ENCODE measurements around the gene MBIP. TPM values are rescaled to one million over a fixed set of nuclear protein-coding genes. Genes with fewer than 3 reads are reported as not detected.

Gene MBIP
- total RNA-seq, 4 donors from 2014 or later: 15.9 to 29.9 (median 18.6) TPM

- WGBS, 2 donors (ENCODE audit: low coverage in 1 of 2): 76 to 79% methylated on average over 3 of the region's 3 CpGs
- Histone ChIP-seq H3K36me3 (no peaks in the 10 kb centered on the region), H3K4me3 (no peak overlapping the region), H3K27ac (no peak overlapping the region), H3K9me3 (peaks cover 0 to 13% (median 0%) of the 10 kb centered on the region in 3 donors), H3K4me1 (peaks cover 0 to 5% (median 0%) of the 10 kb centered on the region in 3 donors), H3K27me3 (peaks cover 26% of the 10 kb centered on the region)
- TF ChIP-seq POLR2A (IDR thresholded peaks at IDR 0.05) (no peak), POLR2AphosphoS5 (IDR thresholded peaks at IDR 0.05) (no peak), EP300 (IDR thresholded peaks at IDR 0.05) (no peak)
- TF ChIP-seq, protein P1, sequence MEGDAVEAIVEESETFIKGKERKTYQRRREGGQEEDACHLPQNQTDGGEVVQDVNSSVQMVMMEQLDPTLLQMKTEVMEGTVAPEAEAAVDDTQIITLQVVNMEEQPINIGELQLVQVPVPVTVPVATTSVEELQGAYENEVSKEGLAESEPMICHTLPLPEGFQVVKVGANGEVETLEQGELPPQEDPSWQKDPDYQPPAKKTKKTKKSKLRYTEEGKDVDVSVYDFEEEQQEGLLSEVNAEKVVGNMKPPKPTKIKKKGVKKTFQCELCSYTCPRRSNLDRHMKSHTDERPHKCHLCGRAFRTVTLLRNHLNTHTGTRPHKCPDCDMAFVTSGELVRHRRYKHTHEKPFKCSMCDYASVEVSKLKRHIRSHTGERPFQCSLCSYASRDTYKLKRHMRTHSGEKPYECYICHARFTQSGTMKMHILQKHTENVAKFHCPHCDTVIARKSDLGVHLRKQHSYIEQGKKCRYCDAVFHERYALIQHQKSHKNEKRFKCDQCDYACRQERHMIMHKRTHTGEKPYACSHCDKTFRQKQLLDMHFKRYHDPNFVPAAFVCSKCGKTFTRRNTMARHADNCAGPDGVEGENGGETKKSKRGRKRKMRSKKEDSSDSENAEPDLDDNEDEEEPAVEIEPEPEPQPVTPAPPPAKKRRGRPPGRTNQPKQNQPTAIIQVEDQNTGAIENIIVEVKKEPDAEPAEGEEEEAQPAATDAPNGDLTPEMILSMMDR (IDR thresholded peaks at IDR 0.05): no peak
- ATAC-seq: no peak
Measured at GRCh38 chr14:36324897-36325296, 4.5 kb upstream of the MBIP start.

DNA sequence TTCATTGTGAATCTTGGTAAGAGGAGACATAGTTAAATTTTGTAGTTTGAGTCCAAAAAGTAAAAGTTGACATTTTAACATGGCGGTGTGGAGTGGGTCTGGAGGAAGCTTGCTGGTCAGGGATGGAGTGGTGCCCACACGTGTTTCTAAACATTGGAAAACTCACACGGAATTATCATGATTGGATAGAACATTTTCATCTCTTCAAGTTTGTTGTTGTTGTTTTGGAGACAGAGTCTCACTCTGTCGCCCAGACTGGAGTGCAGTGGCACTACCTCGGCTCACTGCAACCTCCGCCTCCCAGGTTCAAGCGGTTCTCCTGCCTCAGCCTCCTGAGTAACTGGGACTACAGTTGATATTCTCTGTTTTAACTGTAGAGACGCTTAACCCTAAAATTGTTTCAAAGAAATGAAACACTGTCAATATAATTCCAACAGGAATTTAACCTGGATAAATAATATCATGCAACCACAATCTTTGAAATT, 502 bp upstream of the MBIP start:
- peak; percentile 5 for ATAC-seq
- TF ChIP-seq, protein P1 (IDR thresholded peaks at IDR 0.05): no peak
- TF ChIP-seq EP300 (IDR thresholded peaks at IDR 0.05): no peak
- TF ChIP-seq POLR2A (IDR thresholded peaks at IDR 0.05): no peak
- TF ChIP-seq POLR2AphosphoS5 (IDR thresholded peaks at IDR 0.05): no peak
- WGBS, 2 donors (ENCODE audit: low coverage in 1 of 2): 54 to 74% methylated on average over 8 of the region's 8 CpGs
- H3K36me3 ChIP-seq: no peaks in the 10 kb centered on the region
- H3K27me3 ChIP-seq: peaks cover 10% of the 10 kb centered on the region
- peak overlapping the region; percentile 53 to 81 for H3K4me3 ChIP-seq
- peak overlapping the region in 3 of 4 donors; percentile 80 to 87 (median 87) for H3K27ac ChIP-seq
- H3K4me1 ChIP-seq: peaks cover 0 to 32% (median 0%) of the 10 kb centered on the region in 3 donors
- no peaks in the 10 kb centered on the region for H3K9me3 ChIP-seq

- TF ChIP-seq POLR2A (IDR thresholded peaks at IDR 0.05) (no peak), POLR2AphosphoS5 (IDR thresholded peaks at IDR 0.05) (no peak), EP300 (IDR thresholded peaks at IDR 0.05) (no peak)
- TF ChIP-seq, protein P1 (IDR thresholded peaks at IDR 0.05): no peak
- peak overlapping the region; percentile 26 to 87 (median 84) for H3K27ac ChIP-seq
- peaks cover 10% of the 10 kb centered on the region for H3K27me3 ChIP-seq
- peaks cover 0 to 38% (median 0%) of the 10 kb centered on the region in 3 donors for H3K4me1 ChIP-seq
- H3K36me3 ChIP-seq: no peaks in the 10 kb centered on the region
- H3K9me3 ChIP-seq: no peaks in the 10 kb centered on the region
- no peak for ATAC-seq
- peak overlapping the region; percentile 53 to 81 for H3K4me3 ChIP-seq
- 0 to 1% methylated on average over 5 to 9 of the region's 9 CpGs for WGBS, 2 donors (ENCODE audit: low coverage in 1 of 2)
Measured at GRCh38 chr14:36319899-36320199, 588 bp downstream of the MBIP start.

GRCh38 chr14:36317650-36318049, 2.8 kb downstream of the MBIP start:
- H3K4me3 ChIP-seq: no peak overlapping the region
- H3K4me1 ChIP-seq: peaks cover 0 to 38% (median 0%) of the 10 kb centered on the region in 3 donors
- WGBS, 2 donors (ENCODE audit: low coverage in 1 of 2): 70 to 83% methylated on average over 2 of the region's 2 CpGs
- H3K36me3 ChIP-seq: peaks cover 0 to 16% of the 10 kb centered on the region in 2 donors
- TF ChIP-seq POLR2A (IDR thresholded peaks at IDR 0.05) (no peak), EP300 (IDR thresholded peaks at IDR 0.05) (no peak), POLR2AphosphoS5 (IDR thresholded peaks at IDR 0.05) (no peak)
- TF ChIP-seq, protein P1 (IDR thresholded peaks at IDR 0.05): no peak
- no peak overlapping the region for H3K27ac ChIP-seq
- no peaks in the 10 kb centered on the region for H3K27me3 ChIP-seq
- ATAC-seq: no peak
- no peaks in the 10 kb centered on the region for H3K9me3 ChIP-seq

- H3K4me3 ChIP-seq: no peak overlapping the region
- 63 to 71% methylated on average over 1 of the region's 1 CpG for WGBS, 2 donors (ENCODE audit: low coverage in 1 of 2)
- no peaks in the 10 kb centered on the region for H3K27me3 ChIP-seq
- no peak for ATAC-seq
- peaks cover 0 to 38% (median 0%) of the 10 kb centered on the region in 3 donors for H3K4me1 ChIP-seq
- H3K36me3 ChIP-seq: peaks cover 0 to 23% of the 10 kb centered on the region in 2 donors
- TF ChIP-seq POLR2A (IDR thresholded peaks at IDR 0.05) (no peak), EP300 (IDR thresholded peaks at IDR 0.05) (no peak), POLR2AphosphoS5 (IDR thresholded peaks at IDR 0.05) (no peak)
- TF ChIP-seq, protein P1 (IDR thresholded peaks at IDR 0.05): no peak
- no peak overlapping the region for H3K27ac ChIP-seq
- no peaks in the 10 kb centered on the region for H3K9me3 ChIP-seq
Measured at GRCh38 chr14:36316131-36316530, 4.3 kb downstream of the MBIP start.

All from gastroesophageal sphincter (tissue), 4 donors.